GM18511 (cell line): ENCODE data around the gene PIP4K2B.

Source experiments
- ATAC-seq: cut with Tn5 transposase; IDR thresholded peaks from one replicate; pipeline ENCODE4 v1.9.1; 2021; ENCODE audit warnings: mild to moderate bottlenecking, moderate library complexity; ENCODE audit not compliant: unreplicated experiment

The PIP4K2B gene

DNA sequence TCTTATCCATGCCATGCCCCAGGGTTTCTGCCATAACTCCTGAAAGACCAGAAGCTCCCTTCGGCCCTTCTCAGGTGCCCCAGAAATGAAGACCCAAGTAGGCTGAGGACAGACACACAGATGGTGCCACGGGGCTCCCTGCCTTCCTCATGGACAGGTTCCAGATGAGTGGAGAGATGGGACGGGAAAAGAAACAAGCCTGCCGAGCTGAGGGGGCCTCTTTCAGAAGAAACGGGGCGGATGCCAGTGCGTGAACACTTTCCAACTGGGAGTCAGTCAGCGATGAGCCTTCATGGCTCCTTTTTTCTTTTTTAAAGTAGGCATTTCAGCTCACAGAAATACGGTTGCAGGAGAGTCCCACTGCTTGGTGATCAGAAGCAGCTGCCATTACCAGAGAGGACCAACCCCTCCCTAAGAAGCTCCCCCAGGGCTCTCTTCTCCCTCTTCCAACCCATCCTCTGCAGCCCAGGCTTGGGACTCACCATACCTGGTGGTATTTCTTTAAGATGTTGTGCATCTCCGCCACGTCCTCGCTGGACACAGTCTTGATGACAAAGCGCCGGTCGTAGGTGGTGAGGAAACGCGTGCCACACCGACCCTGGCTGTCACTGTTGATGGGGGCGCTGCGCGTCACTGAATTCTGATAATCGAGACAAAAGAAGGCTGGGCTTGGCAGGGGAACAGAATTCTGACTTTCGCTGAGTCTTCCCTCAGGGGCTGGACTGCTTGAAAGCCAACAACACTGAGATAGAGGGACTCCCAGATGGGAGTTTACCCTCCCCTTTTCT, 19.2 kb downstream of the PIP4K2B start:
- no peak for ATAC-seq

DNA sequence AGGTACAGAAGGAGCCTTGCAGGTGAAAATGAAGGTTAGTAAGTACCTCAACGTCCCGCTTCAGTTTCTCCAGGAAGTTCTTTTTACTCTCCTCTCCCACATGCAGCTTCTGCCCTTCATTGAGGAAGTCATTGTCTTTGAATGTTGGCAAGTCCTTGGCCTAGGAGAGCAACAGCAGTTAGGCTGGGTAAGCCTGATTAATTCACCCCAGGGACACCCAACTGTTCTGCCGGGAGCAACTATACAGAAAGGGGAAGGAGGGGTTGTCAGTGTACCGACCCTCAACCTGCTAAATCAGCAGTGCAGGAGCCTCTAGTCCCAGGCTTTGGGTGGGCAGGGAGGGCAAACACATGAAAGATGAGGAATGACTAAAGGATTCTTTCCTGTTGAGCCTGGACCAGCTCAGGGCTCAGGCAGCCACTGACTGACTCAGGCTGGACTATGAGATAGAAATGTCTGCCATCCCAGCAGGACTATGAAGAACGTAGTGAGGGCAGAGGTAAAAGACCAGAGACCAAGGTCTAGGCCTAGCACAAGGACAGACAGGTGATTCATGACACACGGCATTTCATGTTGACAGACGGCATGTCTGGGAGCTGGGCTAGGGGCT, 21.6 kb downstream of the PIP4K2B start:
- ATAC-seq = no peak

DNA sequence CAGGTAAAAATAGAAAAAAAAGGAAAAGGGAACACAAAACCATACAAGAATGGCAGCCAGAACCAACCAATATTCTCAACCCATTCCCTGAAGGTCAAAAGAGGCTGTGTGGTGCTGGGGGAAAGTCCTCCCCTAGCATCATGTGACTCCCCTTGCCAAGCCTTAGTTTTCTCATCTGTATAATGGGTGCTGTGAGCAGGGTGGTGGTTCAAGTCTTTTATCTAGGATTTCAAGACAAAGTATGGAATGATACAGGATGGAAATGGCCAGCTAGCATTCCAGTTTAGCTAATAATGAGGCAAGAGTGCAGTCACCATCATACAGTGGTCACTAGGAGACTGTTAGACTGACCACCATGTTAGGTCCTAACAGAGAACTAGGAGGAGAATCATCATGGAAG, 26.1 kb downstream of the PIP4K2B start:
- ATAC-seq = no peak

DNA sequence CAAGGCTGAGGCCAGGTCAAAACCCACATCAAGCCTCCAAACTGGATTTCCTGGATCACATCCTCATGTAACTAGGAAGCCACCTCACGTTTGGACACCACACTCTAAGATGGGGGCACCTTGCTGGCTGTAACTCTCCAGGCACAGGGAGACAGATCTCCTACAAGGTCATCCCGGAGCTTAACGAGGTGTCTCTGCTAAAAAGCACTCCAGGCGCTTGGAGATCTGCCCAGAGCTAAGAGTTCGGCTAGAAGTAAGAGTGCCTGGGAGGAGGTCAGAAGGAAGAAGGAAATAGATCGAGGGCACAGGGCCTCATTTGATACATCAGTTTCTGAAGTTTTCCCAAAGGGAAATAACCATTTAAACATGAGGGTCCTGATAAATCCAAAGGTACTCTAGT, 30.9 kb downstream of the PIP4K2B start:
- no peak for ATAC-seq

DNA sequence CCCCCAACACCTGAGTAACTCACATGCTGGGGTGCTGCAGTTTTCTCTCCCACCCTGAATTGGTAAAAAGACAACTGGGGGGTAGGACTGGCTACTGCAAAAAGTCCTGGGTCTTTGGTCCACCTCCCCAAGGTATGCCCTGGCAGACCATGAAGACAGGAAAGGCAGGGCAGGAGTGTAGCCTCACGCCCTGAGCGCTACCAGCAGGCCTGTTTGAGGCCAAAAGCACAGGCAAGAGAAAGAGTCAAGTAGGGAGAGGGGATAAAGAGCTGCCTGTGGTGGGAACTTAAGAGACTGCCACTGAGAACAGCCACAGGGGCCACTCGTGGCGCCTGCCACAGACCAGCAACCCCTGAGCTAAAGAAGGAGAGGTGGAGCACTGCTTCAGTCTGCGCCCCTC, 33.0 kb downstream of the PIP4K2B start:
- ATAC-seq = no peak

DNA sequence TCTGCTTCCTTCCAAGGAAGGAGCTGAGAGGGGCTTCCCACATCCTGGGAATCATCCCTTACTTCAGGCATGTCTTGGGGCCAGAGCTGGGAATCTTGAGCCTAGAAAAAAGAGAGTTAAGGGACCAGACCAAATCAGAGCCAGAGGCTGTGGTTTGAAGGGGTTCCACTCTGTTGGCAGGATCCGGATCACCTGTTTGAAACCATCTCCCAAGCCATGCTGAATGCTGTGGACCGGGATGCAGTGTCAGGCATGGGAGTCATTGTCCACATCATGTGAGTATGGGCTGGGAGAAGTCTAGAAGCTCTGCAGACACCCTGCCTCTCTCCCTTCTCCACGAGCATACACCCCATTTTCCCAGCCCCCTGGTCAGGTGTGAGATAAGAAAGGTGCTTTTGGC, 37.1 kb downstream of the PIP4K2B start:
- ATAC-seq = no peak

DNA sequence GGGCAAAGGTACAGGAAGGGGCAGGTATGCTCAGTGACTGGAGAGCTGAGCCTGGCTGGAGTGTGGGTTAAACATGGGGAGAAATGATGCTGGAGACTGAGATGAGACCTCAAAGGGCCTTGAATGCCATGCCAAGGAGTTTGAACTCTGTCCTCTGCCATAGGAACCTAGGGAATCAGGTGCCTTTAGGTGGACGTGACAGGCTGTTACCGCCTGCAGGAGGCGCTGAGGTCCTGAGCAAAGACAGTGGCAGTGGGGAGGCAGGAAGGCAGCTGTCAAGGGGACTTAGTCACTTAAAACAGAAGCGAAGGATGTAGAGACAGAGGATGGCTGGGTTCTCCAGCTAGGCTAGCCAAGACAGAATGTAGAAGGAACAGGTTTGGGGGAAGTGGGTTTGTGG, 37.7 kb downstream of the PIP4K2B start:
- no peak for ATAC-seq

DNA sequence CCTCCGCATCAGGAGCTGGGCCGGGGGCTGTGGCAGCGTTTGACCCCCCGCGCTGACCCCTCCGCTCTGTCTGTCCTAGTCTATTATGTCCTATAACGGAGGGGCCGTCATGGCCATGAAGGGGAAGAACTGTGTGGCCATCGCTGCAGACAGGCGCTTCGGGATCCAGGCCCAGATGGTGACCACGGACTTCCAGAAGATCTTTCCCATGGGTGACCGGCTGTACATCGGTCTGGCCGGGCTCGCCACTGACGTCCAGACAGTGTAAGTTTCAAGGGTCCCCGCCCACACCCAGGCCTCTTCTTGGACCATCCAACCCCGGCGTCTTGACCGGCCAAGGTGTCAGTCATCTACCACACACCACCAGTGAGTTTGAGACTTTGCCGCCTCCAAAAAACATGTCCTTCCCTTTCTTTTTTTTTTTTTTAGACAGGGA, 46.3 kb downstream of the PIP4K2B start:
- no peak for ATAC-seq

DNA sequence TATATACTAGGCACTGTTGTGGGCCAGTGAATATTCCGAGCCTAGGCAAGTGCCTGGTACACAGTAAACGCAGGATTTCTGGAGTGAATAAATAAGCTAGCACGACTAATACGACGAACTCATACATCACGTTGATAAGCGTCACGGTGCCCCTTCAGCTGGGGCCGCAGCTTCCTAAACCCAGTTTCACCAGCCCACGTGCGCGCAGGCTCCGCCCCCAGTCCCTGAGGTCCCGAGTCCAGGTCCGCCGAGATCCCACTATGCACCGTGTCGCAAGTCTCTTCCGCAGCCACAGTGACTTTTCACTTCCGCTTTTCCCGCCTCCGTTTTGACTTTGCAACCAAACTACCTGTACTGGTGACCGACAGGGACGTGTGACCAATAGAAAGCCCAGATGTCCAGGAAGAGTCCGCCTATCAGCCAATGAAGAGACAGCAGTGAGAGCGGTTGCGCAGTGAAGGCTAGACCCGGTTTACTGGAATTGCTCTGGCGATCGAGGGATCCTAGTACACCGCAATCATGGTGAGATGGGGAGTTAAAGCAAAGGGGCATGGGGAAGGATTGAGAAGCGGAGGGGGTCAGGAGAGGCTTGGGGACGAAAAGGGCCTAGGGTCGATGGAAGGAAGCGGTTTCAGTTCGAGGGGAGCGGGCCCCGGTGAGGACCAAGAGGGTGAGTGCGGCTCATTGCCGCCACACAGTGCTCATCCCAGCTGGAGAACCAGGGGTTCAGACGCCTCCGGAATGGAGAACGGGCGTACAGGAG, 46.9 kb downstream of the PIP4K2B start, which contains the start of gene PSMB3:
TSS of gene PSMB3 (plus strand) at position 434 of the 763 bp plus-strand sequence. CDS start at position 520, 86 bp downstream.
- ATAC-seq = peak; percentile 84

DNA sequence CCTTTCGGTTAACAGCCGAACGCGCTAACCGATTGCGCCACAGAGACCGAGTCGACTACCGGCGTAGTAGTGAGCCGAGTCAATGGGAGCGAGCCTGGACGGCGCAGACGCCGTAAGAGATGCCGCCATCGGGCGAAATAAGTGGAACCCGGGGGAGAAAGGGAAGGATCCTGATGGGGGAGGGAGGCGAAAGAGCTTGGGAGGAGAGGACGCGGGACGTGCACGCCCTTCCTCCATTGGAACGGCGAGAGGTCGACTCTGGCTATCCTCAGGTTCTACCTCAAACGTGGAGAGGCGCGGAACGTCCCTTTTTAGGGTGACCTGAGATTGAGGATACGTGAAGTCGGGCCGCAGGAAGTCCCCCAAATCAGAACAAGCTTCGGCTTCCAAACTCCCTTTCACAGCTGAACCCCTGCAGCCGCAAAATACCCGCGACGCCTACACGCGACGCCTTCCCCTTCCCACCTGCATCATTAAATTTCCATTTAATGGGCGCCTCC, 47.5 kb downstream of the PIP4K2B start:
- peak; percentile 23 for ATAC-seq

DNA sequence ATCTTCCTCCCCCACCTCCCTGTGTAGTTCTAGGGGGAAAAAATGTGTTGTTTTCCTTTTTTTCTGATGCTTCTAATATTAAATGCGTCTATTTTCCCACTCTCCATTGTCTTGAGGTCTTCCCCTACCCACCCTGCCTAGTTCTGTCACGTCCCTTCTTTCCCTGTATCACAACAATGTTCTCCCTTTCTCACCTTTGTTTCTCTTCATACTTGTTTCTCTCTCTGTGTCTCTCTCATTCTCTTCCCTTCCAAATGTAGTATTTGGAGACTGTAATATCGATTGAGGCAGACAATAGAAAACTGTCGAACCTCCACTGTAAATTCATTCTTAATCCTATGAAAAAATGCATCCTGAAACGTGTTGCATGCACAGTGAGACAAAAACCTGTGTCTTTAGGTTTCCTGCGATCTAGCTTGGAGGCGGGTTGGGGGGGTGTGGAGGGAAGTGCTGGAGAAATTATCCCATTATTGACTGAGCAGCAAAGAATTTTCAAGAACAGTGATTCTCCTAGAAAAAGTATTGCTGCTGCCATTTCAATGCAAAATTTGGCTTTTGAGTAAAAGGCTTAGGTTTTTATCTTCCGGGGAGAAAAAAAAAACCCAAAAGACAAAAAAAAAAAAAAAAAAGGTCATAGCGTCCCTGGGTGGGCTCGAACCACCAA, 48.1 kb downstream of the PIP4K2B start:
- ATAC-seq = no peak

DNA sequence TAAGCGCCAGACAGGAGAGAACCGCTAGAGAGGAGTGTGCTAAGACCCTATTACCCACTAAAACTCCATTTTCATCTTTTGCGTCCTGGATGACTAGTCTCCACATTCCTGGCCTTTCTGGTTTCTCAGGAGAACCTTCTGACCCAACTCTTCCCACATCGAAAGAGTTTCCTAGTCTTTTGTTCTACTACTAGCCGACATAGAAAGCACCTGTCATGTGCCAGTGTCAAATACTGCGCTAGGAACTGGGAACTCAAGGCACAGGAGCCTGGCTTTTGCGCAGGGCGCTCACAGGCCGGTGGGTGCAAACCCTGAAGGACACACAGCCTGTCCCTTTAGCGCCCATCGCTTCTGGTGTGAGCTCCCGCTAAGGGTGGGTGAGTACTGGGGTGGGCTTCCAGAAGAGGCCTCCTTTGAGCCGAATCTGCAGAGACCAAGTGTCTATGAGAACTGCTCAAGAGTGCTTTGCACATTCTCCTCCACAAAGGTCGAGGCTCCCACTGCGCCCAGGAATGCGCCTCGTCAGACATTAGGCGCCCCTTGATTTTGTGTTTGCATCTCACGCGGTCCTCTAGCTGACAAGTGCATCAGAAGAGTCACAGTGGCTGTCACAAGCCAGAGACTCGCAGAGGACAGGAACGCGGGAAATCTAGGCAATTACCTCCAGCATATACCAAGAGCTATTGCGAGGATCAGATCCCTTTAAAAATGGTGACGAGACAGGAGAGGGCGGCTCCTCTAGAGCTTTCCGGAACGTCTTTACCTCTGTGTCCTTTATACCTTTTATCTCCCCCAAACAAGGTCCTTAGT, 48.8 kb downstream of the PIP4K2B start:
- no peak for ATAC-seq

DNA sequence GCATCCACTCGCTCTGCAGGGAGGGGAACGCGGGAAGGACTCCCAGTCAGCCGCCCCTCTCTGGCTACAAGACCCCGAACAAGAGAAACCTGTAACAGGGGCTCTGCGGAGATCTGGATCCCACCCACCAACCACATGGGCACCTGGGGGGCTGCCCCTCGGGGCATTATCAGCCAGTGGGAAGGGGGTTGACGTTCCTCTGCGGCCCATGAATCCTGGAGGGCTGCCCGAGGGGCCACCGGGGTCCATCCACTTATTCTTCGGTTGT, 49.4 kb downstream of the PIP4K2B start:
- no peak for ATAC-seq

DNA sequence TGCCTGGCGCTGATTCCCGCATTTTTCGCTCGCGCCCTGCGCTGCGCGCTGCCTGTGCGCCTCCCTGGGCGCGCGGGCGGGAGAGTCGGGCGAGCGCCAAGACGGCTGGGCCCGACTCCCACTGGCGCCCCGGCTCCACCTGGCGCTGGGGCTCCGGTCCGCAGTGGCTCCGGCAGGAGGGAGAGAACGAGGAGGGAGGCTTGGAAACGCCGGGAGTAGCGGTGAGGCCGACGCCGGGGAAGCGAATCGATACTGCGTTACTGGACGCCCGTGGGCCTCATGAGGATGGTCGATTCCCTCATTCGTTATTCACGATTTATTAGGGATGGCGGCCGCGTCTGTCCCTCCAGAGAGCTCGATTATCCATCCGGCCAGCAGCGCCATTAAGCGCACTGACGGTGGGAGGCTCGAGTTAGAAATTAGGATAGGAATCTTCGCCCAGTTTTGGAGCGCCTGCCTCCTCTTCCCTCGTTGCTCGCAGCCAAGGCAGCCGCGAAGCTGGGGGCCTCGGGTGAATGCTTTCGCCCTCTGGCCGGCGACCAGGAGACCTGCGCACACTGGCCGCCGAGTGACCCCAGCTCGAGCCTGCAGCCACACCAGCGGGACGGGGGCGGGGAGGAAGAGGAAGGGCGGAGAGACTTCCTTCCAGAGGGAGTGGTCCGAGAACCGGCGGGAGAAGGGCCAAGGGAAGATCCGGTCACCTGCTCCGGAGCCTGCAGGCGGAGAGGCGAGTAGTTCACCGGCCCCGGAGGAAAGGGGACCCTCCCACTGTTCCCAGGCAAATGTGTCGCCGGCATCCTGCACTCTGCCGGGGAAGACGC, 49.9 kb downstream of the PIP4K2B start:
- ATAC-seq = no peak

DNA sequence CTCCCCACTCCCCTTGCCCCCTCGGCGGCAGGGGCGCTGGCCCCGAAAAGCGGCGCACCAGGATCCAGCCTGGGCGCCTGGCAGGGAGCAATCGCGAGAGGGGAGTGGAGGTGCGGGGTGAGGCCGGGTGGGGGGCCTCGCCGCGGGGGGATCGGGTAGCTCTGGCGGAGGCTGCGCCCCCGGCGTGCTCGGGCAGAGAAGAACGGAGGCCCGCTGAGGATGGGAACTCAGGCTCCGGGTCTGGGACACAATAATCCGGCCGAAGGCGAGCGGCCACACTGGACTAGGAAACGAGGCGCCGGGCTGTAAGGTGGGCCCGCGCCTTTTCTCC, 50.5 kb downstream of the PIP4K2B start:
- ATAC-seq = no peak

DNA sequence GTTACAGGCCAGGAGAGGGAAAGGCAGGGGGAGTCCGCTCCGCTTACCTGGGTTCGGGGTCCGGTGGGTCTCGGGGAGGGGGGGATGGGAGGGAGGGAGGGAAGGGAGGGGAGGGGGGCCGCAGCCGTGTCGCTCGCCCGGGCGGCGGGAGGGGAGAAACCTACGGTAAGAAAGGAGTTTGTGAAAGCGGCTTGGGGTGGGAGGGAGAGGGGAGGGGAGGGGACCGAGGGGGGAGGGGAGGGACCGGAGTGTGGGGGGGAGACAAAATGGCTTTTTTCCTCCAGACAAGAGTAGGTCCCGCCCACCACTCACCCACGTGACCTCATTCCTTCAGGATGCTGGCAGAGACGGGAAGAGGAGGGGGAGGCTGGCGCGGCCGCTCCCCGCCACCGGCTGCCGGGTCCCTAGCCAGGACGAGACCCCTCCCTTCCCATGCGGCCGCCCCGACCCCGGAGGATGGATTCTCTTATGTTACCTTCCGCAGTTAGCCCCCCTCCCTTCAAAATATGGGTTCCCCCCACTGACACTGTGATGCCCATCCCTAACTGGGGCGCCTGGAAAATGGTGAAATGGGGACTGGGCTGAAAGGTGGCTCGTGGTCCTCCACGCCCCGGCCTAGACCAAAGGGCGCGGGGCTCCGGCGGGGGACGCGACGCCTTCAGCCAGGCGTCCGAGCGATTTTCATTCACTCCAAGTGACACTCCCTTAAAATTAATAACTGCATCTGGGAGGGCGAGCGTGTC, 51.0 kb downstream of the PIP4K2B start, which contains the start of gene PCGF2:
TSS of gene PCGF2 (minus strand) at position 188 of the 743 bp plus-strand sequence. CDS start 7,934 bp downstream, outside the sequence.
- no peak for ATAC-seq

DNA sequence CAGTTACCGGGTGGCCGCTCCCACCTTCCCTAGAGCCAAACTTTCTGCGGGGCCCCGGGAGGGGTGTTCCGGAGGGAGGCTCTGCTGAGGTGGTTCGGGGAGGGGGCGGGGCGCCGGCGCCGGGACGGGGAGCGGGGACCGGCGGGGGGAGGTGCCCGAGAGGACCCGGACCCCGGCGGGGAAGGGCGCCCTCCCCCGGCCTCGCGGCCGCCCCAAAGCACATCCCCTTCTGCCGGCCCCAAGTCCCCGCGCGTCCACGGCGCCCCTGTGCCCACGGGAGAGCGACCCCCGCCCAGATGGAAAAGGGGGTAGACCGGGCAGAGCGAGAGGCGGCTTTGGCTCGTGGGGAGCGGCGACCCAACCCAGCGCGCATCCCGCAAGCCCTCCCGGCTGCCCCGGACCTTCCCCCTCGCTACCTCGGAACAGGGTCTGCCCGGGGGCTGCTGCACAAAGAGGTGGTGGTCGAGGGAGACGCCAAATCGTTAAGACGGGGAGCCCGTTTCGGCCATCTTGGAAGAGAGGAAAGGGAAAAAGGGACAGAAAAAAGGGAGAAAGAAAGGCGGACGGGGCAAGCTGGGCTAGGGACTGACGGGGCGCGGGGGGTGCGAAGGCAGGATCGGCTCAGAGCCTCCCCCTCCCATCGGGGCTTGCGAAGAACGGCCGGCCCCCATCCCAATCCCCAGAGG, 51.8 kb downstream of the PIP4K2B start:
- no peak for ATAC-seq

DNA sequence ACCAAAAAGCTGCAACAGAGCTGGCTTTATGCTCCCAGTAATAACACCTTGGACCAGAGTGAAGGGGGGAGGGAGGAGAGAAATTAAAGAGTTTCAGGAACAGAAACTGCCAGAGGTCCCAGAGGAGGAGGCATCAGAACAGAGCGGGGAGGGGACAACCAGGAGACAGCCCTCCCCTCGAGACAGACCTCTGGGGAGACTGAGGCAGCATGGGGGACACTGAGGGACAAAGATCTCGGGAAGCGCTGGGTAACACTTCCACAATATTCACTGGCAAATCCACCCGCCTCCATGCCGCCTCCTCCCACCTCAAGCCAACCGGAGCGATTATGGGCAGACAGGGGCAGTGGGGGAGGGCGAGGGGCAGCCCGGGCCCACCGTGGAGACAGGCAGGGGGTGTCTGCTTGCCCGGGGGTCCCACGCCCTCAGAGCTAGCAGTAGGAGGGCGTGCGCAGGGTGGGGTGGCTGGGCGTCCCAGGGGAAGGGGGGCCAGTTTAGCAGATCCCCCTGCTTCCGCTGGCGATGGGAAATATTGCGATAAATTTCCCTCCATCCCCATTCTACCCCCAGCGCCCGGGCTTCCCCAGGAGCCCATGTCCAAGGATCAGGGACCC, 52.4 kb downstream of the PIP4K2B start:
- no peak for ATAC-seq
